ENCODE measurements around the gene BEGAIN. TPM values are rescaled to one million over a fixed set of nuclear protein-coding genes. Genes with fewer than 3 reads are reported as not detected.

The BEGAIN gene
- total RNA-seq, 1 donor from 2014 or later, result 5.1 TPM

- peaks cover 6% of the 10 kb centered on the region for H3K4me1 Mint-ChIP-seq
- peaks cover 42% of the 10 kb centered on the region for H3K27me3 Mint-ChIP-seq (ENCODE audit: low read depth)
- TF ChIP-seq, protein P1, sequence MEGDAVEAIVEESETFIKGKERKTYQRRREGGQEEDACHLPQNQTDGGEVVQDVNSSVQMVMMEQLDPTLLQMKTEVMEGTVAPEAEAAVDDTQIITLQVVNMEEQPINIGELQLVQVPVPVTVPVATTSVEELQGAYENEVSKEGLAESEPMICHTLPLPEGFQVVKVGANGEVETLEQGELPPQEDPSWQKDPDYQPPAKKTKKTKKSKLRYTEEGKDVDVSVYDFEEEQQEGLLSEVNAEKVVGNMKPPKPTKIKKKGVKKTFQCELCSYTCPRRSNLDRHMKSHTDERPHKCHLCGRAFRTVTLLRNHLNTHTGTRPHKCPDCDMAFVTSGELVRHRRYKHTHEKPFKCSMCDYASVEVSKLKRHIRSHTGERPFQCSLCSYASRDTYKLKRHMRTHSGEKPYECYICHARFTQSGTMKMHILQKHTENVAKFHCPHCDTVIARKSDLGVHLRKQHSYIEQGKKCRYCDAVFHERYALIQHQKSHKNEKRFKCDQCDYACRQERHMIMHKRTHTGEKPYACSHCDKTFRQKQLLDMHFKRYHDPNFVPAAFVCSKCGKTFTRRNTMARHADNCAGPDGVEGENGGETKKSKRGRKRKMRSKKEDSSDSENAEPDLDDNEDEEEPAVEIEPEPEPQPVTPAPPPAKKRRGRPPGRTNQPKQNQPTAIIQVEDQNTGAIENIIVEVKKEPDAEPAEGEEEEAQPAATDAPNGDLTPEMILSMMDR (IDR thresholded peaks at IDR 0.05; ENCODE audit: unreplicated experiment), result no peak
- H3K4me3 Mint-ChIP-seq, result no peak overlapping the region
- no peak overlapping the region for H3K27ac Mint-ChIP-seq
- peaks cover 10% of the 10 kb centered on the region for H3K9me3 Mint-ChIP-seq
- DNase-seq (ENCODE audit: low spot score in 2 of 2, unreplicated experiment in 2 of 2), result no peak
- no peaks in the 10 kb centered on the region for H3K36me3 Mint-ChIP-seq
These were observed 35.7 kb upstream of the BEGAIN start for GRCh38 chr14:100622708-100623485.

DNA sequence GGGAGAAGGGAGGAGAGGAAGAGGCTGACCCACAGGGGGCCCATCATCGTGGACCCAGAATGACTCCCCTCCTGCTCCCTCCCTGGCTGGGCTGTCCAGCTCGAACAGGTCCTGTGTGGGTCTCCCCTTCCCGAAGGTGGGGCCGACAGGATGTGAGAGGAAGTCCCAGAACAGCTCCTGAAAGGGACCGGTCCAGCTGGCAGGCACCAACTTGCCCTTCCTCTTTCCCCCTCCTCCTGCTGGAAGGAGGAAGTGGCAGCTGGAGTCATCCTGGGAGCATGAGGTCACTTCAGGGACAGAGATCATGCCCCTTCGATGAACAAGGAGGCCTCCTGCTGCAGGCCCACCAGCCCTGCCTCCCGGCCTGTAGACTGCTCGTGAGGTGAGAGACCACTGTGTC is 35.0 kb upstream of the BEGAIN start:
- Mint-ChIP-seq H3K27ac (no peak overlapping the region), H3K9me3 (peaks cover 10% of the 10 kb centered on the region), H3K4me3 (no peak overlapping the region), H3K27me3 (ENCODE audit: low read depth) (peaks cover 40% of the 10 kb centered on the region), H3K4me1 (peaks cover 8% of the 10 kb centered on the region), H3K36me3 (no peaks in the 10 kb centered on the region)
- no peak for DNase-seq (ENCODE audit: low spot score in 2 of 2, unreplicated experiment in 2 of 2)
- TF ChIP-seq, protein P1 (IDR thresholded peaks at IDR 0.05; ENCODE audit: unreplicated experiment), result no peak

GRCh38 chr14:100621806-100622205 is 34.6 kb upstream of the BEGAIN start:
- H3K27ac Mint-ChIP-seq, result no peak overlapping the region
- DNase-seq (ENCODE audit: low spot score in 2 of 2, unreplicated experiment in 2 of 2), result no peak
- H3K27me3 Mint-ChIP-seq (ENCODE audit: low read depth), result peaks cover 40% of the 10 kb centered on the region
- no peak overlapping the region for H3K4me3 Mint-ChIP-seq
- H3K4me1 Mint-ChIP-seq, result peaks cover 11% of the 10 kb centered on the region
- TF ChIP-seq, protein P1 (IDR thresholded peaks at IDR 0.05; ENCODE audit: unreplicated experiment), result no peak
- no peaks in the 10 kb centered on the region for H3K36me3 Mint-ChIP-seq
- H3K9me3 Mint-ChIP-seq, result peaks cover 6% of the 10 kb centered on the region

DNA sequence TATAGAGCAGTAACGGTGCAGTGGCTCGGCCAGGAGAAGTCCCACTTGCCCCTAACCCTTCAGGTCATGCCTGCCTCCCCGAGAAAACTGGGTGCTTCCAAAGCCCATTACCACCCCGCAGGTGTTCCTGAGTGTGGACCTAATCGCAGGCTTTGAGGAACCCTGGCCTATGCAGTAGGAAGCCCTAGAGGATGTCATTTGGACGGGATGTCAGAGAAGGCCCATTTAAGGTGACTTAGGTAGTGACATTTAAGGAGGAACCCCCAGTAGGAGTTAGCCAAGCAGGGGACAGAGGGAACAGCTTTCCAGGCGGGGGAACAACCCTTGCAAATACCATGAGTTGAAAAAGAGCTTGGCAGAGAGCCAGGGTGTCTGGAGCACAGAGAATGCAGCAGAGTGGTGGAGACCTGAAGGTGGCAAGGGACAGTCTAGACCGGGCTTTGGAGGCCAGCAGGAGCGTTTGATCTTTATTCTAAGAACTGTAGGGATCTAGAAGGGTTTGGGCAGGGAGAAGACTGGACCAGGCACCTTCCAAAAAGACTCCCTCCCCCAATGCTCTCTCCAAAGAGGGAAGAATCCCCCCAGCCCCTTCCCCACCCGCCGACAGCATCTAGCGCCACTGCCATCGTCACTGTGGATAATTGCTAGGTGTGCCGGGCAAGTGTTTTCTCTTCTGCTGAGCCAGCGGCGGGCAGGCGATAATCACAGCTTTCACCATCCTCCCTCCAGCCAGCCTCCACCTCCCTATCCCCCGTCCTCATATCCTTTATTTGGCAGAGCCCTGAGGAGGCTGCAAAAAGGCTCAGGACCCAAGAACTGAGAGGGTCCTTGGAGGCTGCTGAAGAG is 33.3 kb upstream of the BEGAIN start:
- H3K4me1 Mint-ChIP-seq, result peaks cover 11% of the 10 kb centered on the region
- no peak overlapping the region for H3K27ac Mint-ChIP-seq
- H3K4me3 Mint-ChIP-seq, result no peak overlapping the region
- no peak for DNase-seq (ENCODE audit: low spot score in 2 of 2, unreplicated experiment in 2 of 2)
- no peaks in the 10 kb centered on the region for H3K36me3 Mint-ChIP-seq
- no peaks in the 10 kb centered on the region for H3K9me3 Mint-ChIP-seq
- TF ChIP-seq, protein P1 (IDR thresholded peaks at IDR 0.05; ENCODE audit: unreplicated experiment), result no peak
- peaks cover 32% of the 10 kb centered on the region for H3K27me3 Mint-ChIP-seq (ENCODE audit: low read depth)

DNA sequence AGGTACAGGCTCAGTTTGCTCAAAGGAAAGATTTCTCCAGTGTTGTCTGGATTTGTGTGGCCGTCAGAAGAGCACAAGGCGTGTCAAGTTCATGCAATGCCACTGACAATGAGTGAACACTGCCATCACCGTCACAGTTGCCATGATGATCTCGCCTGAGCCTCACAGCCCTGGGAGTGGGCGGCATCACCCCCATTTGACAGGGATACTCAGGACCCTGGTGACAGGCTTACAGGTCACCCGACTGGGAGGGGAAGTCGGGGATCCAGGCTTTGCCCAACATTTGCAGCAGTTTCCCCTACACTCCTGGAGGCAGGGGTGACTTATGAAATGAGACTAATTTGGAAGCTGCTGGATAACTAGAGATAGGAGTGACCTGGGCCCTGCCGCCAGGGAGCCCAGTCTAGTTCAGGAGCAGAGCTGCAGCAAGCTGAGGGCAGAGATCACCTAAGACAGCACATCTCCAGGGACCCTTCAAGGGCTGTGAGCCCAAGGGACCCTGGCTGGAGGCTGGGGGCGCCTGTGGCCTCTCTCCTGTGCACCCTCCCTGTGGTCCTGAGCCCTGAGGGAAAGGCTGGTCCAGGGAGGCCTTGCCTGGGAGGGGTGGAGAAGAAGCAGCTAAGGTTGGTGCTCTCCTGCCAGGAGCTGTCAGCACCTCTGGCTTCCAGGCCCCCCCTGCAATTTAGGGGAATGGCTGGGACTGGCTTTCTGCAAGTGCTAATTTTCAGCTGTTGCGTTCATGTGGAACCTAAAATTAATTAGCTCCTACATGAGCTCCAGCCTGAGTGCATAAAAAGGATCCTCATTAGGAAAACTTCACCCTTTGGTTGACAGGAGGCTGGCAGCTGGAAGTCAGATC is 32.4 kb upstream of the BEGAIN start:
- Mint-ChIP-seq H3K4me3 (no peak overlapping the region), H3K9me3 (no peaks in the 10 kb centered on the region), H3K4me1 (peaks cover 11% of the 10 kb centered on the region), H3K27me3 (ENCODE audit: low read depth) (peaks cover 27% of the 10 kb centered on the region), H3K36me3 (no peaks in the 10 kb centered on the region), H3K27ac (no peak overlapping the region)
- DNase-seq (ENCODE audit: low spot score in 2 of 2, unreplicated experiment in 2 of 2), result no peak
- TF ChIP-seq, protein P1 (IDR thresholded peaks at IDR 0.05; ENCODE audit: unreplicated experiment), result no peak
